Stimulated activated CD4-positive, alpha-beta T cell treated with anti-CD3 and anti-CD28 coated beads, Interleukin-4, amount 100 ng/mL, for 1 hour (primary cell): ENCODE data around the gene HDDC2.

Experiments used
- DNase-seq: peaks from one replicate; pipeline ENCODE4 v3.0.0-alpha.2; 2020

The HDDC2 gene, protein sequence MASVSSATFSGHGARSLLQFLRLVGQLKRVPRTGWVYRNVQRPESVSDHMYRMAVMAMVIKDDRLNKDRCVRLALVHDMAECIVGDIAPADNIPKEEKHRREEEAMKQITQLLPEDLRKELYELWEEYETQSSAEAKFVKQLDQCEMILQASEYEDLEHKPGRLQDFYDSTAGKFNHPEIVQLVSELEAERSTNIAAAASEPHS

GRCh38 chr6:125301435-125302391 is at the start of gene HDDC2:
HDDC2 (minus strand) TSS chr6:125301967; CDS start chr6:125301932, 35 bp downstream.
- peak; percentile 66 for DNase-seq

- DNase-seq = no peak
These were observed 45.3 kb upstream of the HDDC2 start for GRCh38 chr6:125346926-125347563.

GRCh38 chr6:125346201-125346925 is 44.6 kb upstream of the HDDC2 start:
- no peak for DNase-seq

- DNase-seq = no peak
These were observed 39.7 kb upstream of the HDDC2 start for GRCh38 chr6:125341460-125341859.

DNA sequence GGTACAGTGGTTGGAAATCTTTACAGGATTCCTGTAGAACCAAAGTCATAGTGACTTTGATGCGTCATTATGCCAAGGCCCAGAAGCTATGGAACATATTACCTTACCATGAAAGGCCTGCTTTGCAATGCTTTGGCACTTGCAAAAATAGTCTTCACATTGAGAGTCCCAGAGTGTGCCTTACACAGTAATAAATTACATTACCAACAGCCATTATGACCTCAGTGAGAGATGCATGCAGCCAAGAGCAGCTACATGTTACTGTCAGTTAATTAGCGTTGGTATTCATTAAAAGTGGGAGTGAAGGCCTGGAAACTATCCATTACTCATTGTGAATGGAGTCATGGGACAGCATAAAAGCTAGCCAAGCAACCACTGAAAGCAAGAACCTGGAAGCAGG is 39.2 kb upstream of the HDDC2 start:
- DNase-seq = no peak

- no peak for DNase-seq
These were observed 38.5 kb upstream of the HDDC2 start for GRCh38 chr6:125340175-125340835.

DNA sequence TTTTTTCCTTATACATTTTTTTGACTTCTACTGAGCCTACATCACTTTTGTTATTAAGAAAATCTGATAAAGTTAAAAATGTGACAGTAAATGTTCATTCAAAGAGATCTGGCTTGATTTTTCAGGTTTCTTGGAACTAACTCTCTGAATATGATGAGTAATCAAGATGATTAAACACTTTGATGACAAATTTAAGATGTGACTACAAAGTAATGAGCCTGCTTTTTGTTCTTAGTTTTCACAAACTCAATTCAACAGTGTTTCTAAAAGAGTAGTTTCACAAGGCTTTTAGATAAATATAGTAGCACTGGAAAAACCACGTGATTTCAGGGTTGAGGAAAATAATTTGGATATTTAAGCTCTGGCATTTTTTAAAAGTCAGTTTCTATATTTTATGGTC is 37.9 kb upstream of the HDDC2 start:
- no peak for DNase-seq

- no peak for DNase-seq
These were observed 36.6 kb upstream of the HDDC2 start for GRCh38 chr6:125338381-125338780.

DNA sequence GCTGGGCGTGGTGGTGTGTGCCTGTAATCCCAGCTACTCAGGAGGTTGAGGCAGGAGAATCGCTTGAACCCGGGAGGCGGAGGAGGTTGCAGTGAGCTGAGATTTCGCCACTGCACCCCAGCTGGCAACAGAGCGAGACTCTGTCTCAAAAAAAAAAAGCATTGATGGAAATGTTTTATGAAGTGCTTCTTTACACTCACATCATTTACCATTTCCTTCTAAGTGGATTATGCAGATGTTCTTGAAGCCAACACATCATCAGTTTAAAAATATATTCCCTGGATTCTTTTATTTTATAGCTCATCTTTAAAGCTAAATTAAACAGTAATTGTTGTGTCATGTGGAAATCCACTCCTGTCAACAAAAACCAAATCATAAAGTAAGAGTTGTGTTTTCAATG is 35.9 kb upstream of the HDDC2 start:
- DNase-seq = no peak

DNA sequence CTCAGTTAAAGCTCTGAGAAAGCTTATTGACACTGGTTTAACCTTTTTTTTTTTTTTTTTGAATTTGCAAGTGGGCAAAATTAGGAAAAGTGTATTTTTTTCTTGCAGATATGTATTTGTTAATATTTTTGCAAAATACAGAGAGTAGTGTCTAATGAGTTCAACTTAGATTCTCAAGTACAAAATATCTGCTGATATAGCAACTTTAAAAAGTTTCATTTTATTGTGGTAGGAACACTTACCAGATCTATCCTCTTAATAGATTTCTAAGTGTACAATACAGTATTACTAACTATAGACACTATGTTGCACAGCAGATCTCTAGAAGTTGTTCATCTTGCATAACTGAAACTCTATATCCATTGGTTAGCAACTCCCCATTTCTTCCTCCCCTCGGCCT is 30.9 kb upstream of the HDDC2 start:
- DNase-seq = no peak

DNA sequence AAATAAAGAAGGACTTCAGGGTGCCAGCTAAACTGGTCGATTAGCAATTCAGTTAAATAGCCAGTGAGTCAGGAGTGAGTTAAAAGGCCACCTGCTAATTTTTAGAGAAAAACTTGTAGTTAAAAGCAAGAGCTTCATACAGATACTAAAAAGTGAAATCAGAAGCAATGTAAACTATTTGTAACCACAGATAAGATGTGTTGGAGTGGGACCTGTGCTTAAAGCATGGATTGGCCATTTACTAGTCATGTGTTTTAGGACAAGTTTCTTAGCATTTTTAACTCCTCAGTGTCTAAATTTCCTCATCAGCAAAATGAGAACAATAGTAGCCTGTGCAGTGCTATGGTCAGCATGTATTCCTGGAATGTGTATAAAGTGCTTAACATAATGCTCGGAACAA is 23.8 kb upstream of the HDDC2 start:
- DNase-seq = no peak

- DNase-seq = no peak
These were observed 21.6 kb upstream of the HDDC2 start for GRCh38 chr6:125323376-125323775.

DNA sequence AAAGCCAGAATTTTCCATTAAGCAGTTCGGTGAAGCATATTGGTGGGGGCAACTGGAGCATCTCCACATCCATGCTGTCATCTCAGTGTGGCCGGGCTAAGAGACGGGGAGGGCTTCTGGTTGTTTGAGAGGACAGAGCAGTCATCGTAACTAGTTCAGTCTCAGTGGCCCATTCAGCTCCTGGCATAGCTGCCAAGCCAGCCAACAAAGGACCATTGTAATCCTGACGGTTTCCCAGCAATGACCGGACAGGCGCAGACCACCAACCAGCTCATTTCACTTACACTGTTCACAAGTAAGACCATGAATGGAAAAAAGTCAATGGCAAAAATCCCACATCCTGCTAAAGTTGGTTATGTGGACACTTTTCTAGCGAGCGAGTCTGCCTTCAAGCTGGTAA is 14.9 kb upstream of the HDDC2 start:
- DNase-seq = no peak

DNA sequence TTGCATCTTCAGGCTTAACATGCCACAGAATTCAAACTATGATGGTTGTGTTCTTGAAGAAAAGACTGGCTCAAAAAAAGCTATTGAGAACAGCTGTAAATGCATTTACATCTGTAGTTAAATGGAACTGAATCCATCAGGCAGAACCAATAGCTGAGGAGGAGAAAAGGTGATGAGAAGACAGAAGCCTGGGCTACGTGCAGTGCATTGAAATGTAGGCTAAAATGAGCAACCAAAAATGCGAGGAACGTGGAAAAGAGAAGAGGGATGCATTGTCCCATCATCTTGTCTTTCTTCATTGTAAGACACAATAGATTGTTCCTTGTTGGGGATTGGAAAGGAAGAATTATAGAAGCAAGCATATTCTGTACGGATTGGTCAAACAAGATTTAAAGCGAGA is 13.8 kb upstream of the HDDC2 start:
- DNase-seq = no peak

GRCh38 chr6:125314009-125314581 is 12.3 kb upstream of the HDDC2 start:
- DNase-seq = peak; percentile 31

GRCh38 chr6:125312950-125313349 is 11.2 kb upstream of the HDDC2 start:
- DNase-seq = no peak

- no peak for DNase-seq
These were observed 10.7 kb upstream of the HDDC2 start for GRCh38 chr6:125312478-125312877.

DNA sequence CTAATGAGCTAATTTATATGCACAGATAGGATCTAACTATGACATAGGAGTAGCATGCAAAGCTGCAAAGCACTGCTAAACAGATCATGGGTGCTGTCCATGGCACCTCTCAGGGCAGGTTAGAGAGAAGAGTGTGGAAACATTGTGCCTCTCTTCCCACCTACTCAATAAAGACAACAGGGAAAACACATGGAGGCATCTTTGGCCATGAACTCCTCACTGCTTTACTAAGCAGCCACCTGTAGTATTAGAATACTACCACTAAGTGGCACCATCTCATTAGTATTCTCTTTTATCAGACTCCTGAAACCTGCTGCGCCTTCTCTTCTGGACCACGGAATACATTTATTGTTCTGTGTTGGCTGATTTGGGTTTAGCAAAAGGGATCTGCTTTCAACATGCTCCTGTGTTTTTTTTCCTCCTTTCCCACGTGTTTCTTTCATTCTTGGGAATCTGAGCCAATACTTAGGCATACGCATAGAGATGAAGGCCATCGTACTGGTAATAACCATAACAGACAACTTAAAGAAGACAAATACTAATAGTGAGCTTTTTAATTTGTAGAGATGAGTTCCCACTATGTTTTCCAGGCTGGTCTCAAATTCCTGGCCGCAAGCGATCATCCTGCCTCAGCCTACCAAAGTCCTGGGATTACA is 9.4 kb upstream of the HDDC2 start:
- DNase-seq = no peak

- DNase-seq = no peak
These were observed 6.3 kb upstream of the HDDC2 start for GRCh38 chr6:125307964-125308615.

- no peak for DNase-seq
These were observed 5.5 kb upstream of the HDDC2 start for GRCh38 chr6:125307150-125307838.
